ENCODE data around the gene ESR1. TPM values are rescaled to one million over a fixed set of nuclear protein-coding genes. Genes with fewer than 3 reads are reported as not detected.

Gene ESR1
- total RNA-seq, 1 donor from 2014 or later, result 17.5 TPM

DNA sequence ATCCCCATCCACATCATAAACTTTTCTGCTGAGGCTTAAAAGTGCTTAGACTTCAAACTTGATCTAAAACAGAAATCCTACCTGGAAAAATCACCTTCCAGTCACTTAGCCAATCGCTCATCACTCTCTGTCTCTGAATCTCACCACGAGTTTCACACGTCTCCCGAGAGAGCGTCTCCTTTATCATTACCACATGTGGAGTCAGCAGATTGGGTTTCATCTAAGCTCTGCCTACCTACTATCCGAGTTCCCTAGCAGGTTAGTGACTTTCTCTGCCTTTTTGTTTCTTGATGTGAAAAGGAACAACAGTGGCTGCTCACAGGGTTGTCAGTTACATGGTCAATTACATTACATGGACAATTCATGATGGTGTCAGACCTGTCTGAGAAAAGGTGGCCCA is 286.2 kb downstream of the ESR1 start:
- no peaks in the 10 kb centered on the region for H3K27me3 Mint-ChIP-seq
- H3K36me3 Mint-ChIP-seq (ENCODE audit: low read depth), result no peaks in the 10 kb centered on the region
- TF ChIP-seq, protein P1, sequence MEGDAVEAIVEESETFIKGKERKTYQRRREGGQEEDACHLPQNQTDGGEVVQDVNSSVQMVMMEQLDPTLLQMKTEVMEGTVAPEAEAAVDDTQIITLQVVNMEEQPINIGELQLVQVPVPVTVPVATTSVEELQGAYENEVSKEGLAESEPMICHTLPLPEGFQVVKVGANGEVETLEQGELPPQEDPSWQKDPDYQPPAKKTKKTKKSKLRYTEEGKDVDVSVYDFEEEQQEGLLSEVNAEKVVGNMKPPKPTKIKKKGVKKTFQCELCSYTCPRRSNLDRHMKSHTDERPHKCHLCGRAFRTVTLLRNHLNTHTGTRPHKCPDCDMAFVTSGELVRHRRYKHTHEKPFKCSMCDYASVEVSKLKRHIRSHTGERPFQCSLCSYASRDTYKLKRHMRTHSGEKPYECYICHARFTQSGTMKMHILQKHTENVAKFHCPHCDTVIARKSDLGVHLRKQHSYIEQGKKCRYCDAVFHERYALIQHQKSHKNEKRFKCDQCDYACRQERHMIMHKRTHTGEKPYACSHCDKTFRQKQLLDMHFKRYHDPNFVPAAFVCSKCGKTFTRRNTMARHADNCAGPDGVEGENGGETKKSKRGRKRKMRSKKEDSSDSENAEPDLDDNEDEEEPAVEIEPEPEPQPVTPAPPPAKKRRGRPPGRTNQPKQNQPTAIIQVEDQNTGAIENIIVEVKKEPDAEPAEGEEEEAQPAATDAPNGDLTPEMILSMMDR (IDR thresholded peaks at IDR 0.05), result no peak
- ChIA-PET CTCF (no interaction called here), POLR2A (no interaction called here)
- H3K4me3 Mint-ChIP-seq, result no peak overlapping the region
- DNase-seq (no peak), ATAC-seq (ENCODE audit: low read depth) (no peak)
- H3K27ac Mint-ChIP-seq, result no peak overlapping the region
- no peaks in the 10 kb centered on the region for H3K4me1 Mint-ChIP-seq
- no peaks in the 10 kb centered on the region for H3K9me3 Mint-ChIP-seq
- intact Hi-C loops (cut with micrococcal nuclease), result no loop called here

DNA sequence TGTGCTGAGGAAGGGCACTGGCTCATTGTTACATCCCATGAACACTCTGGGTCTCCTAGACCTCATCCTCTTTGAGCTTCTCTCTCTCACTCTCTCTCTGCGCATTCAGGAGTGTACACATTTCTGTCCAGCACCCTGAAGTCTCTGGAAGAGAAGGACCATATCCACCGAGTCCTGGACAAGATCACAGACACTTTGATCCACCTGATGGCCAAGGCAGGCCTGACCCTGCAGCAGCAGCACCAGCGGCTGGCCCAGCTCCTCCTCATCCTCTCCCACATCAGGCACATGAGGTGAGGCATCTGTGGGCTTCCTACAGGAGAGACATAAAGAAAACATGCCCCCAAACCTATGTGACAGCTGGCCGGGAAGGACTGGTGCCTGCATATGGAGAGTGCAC is 286.8 kb downstream of the ESR1 start:
- Mint-ChIP-seq H3K36me3 (ENCODE audit: low read depth) (no peaks in the 10 kb centered on the region), H3K27me3 (no peaks in the 10 kb centered on the region), H3K27ac (no peak overlapping the region), H3K4me3 (no peak overlapping the region), H3K4me1 (no peaks in the 10 kb centered on the region), H3K9me3 (no peaks in the 10 kb centered on the region)
- CTCF ChIA-PET, result no interaction called here
- ATAC-seq (ENCODE audit: low read depth) (no peak), DNase-seq (no peak)
- TF ChIP-seq, protein P1 (IDR thresholded peaks at IDR 0.05), result no peak
- POLR2A ChIA-PET, result no interaction called here
- intact Hi-C loops (cut with micrococcal nuclease), result no loop called here

DNA sequence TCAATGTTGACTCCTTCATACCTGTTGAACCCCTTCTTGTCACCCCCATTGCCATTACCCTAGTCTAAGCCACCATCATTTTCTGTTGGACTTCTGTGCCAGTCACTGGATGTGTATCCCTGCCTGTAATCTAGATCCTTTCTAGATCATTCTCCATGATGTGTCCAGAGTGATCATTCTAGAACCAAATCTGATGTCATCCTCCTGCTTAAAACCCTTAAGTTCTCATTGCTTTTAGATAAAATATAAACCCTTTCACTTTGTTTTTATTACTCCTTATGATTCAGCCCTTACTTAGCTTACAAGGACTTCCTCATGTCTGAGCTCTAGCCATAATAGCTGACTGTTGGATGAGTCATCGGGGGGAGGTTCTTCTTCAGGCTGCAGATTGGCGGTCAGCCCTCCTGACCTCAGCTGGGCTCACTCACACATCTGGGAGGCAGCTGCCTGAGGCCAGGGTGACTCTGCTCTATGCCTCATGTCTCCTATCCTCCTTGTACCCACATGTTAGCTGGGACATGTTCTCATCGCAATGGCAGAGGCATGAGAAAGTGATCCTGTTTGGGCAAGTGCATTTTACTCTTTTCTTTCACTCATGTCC is 287.6 kb downstream of the ESR1 start:
- intact Hi-C loops (cut with micrococcal nuclease), result no loop called here
- Mint-ChIP-seq H3K4me3 (no peak overlapping the region), H3K36me3 (ENCODE audit: low read depth) (no peaks in the 10 kb centered on the region), H3K27ac (no peak overlapping the region), H3K27me3 (no peaks in the 10 kb centered on the region), H3K9me3 (no peaks in the 10 kb centered on the region), H3K4me1 (no peaks in the 10 kb centered on the region)
- DNase-seq, result no peak
- POLR2A ChIA-PET, result no interaction called here
- ATAC-seq (ENCODE audit: low read depth), result no peak
- CTCF ChIA-PET, result no interaction called here
- TF ChIP-seq, protein P1 (IDR thresholded peaks at IDR 0.05), result no peak

DNA sequence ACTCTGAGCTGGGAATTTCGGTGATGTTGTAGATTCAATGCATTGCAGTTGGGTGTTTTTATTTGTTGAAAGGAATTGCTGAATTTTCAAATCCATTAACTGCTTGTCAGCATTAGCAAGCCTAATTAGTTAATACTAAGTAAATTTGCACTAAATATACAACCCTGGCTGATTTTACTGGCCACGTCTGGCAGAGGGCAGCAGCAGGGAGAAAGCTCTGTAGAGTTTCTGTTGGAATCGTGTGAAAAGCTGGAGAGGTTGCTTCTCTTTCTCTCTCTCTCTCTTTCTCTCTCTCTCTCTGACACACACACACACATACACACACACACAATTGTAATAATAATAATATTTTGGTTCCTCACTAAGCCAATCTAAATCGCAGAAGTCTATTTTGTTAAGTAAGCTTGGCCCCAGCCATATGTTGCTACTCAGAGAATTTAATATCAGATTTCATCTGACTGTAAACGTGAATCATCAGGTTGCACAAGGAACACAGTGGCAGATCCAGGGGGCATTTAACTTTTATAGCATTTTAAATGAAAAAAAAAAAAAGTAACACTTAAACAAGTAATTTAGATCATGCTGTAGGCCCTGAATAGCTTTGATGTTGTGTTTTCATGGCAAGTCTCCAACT is 289.5 kb downstream of the ESR1 start:
- POLR2A ChIA-PET, result no interaction called here
- ATAC-seq (ENCODE audit: low read depth) (no peak), DNase-seq (no peak)
- intact Hi-C loops (cut with micrococcal nuclease), result no loop called here
- Mint-ChIP-seq H3K4me3 (no peak overlapping the region), H3K9me3 (no peaks in the 10 kb centered on the region), H3K27ac (no peak overlapping the region), H3K4me1 (no peaks in the 10 kb centered on the region), H3K27me3 (no peaks in the 10 kb centered on the region), H3K36me3 (ENCODE audit: low read depth) (no peaks in the 10 kb centered on the region)
- TF ChIP-seq, protein P1 (IDR thresholded peaks at IDR 0.05), result no peak
- CTCF ChIA-PET, result no interaction called here

DNA sequence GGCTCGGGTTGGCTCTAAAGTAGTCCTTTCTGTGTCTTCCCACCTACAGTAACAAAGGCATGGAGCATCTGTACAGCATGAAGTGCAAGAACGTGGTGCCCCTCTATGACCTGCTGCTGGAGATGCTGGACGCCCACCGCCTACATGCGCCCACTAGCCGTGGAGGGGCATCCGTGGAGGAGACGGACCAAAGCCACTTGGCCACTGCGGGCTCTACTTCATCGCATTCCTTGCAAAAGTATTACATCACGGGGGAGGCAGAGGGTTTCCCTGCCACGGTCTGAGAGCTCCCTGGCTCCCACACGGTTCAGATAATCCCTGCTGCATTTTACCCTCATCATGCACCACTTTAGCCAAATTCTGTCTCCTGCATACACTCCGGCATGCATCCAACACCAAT is 291.2 kb downstream of the ESR1 start:
- H3K27ac Mint-ChIP-seq, result no peak overlapping the region

More for the DNA sequence above, 291.2 kb downstream of the ESR1 start:
- H3K4me1 Mint-ChIP-seq, result no peaks in the 10 kb centered on the region
- no peaks in the 10 kb centered on the region for H3K9me3 Mint-ChIP-seq
- ATAC-seq (ENCODE audit: low read depth) (no peak), DNase-seq (no peak)
- no peaks in the 10 kb centered on the region for H3K27me3 Mint-ChIP-seq
- no peaks in the 10 kb centered on the region for H3K36me3 Mint-ChIP-seq (ENCODE audit: low read depth)
- no peak overlapping the region for H3K4me3 Mint-ChIP-seq
- ChIA-PET CTCF (no interaction called here), POLR2A (no interaction called here)
- intact Hi-C loops (cut with micrococcal nuclease), result no loop called here
- TF ChIP-seq, protein P1 (IDR thresholded peaks at IDR 0.05), result no peak
